ENCODE data around the gene RPL36.
"Not testable (repeated sequence)": the region's sequence is repeated elsewhere in the genome, so short reads cannot be mapped to it uniquely, and the experiment has no call there.

Gene RPL36

DNA sequence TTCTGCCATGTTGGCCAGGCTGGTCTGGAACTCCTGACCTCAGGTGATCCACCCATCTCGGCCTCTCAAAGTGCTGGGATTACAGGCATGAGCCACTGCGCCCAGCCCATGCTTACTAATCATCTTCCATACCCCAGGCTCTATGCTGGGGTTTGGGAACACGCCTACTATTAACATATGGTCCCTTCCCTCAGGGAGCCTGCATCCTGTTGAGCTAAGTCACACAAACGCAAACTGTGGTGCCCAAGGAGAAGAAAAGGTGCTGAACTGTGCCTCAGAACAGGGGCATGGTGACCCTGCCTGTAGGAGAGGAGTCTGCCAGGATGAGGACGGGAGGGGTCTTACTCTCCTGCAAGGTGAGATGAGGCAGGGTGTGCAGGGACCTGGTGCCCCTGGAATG is 15.4 kb upstream of the RPL36 start:
- no peak for DNase-seq (ENCODE audit: low read depth)

DNA sequence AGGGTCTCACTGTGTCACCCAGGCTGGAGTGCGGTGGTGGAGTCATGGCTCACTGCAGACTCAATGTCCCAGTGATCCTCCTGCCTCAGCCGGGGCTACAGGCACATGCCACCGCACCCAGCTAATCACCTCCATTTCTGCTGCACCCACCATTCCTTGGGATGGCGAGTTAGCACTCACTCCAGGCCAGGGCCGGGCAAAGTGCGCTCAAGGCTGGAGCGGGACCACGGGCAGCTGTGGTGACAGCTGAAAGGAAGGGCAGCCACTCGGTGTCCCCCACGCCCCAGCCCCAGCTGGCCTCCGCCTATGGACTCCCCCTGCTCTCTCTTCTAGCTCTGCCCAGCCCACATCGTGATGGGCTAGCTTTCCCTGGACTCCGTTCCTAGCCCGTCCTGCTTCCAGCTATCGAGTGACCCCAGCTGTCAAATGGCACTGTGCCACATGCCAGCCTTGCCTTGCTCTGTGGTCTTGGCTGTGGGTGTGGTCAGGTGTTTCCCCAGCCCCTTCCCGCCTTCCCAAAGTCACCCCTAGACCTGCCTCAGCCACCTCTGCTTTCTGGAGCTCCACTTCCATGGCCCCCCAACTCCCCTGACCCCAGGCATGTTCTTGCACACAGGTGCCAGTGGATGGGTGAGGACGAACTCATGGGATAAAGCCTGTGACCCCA is 13.9 kb upstream of the RPL36 start:
- no peak for DNase-seq (ENCODE audit: low read depth)

DNA sequence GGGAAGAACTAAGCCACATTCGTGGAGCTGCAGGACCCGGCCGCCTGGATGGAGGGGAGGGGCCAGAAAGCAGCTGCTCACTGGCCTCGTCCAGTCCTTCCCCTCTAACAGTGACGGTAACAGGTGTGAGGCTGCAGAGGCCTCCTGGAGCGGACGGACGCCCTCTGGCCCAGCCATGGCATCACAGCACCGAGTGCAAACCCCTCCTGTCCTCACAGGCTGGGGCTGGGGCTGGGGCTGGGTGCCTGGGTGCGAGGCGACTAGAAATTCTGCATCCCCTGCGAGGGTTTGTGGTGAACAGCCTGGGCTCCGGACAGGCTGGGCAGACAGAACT is 13.4 kb upstream of the RPL36 start:
- DNase-seq (ENCODE audit: low read depth), result no peak

DNA sequence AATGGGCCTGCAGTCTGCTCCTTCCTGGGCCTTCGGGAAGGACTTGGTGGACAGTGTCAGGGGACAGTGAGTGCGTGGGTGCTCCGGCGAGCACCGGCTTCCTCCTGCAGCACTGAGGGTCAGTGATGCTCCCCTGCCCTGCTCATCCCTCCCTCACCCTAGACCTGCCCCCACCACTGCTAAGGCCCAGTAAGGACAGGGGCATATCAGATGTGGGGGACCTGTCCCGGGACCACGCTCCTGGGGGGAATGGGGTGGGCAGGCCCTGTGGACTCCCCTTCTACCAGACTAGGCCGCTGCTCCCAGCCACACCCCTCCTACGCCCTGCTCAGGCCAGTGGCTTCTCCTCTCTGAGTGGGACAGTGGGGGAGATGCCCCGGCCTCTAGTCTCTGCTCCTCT is 13.0 kb upstream of the RPL36 start:
- DNase-seq (ENCODE audit: low read depth), result no peak

DNA sequence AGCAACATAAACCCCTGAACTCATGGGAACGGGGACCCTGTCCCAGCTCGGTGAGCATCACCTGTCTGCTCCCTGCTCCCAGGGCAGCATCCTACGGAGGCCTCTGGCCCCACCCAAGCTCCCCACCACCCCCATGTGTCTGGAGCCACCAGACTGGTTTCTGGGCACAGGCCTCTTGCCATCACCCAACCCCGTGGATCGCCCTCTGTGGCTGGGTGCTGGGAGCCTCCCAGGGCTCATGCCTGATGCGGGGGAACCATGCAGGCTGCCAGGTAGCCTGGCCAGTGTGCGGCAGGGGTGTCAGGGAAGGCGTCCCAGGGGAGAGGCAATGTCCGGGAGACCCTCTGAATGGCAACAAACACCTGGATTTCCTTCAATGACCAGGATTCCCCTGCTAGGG is 12.5 kb upstream of the RPL36 start:
- no peak for DNase-seq (ENCODE audit: low read depth)

DNA sequence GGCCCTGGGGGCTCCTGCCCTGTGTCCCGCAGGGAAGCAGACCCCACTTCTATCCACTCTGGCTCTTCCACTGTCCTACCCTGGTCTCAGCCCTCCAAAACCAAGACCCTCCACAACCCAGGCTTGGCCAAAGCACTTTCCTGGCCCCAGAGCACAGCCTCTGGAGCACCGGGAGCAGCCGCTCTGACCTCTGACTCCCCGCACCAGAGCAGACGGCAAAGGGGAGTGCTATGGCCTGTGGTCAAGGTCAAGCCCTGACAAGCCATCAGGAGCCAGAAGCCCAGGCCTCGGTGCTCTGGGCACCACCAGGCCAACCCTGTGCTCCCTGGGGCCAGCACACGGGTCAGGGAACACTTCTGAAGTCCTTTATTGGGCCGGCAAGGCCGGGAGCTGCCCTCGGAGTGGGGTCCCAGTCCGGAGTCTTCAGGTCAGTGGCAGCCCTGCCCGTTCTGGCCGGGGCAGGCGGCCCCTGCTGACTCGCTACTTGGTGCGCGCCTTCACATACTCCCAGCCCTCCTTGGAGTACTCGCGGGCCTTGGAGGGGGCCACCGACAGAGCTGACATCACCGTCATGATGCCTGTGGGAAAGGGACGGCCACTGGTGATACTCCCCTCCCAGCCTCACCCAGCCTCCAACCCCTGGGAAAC is 11.9 kb upstream of the RPL36 start:
- DNase-seq (ENCODE audit: low read depth), result no peak

DNA sequence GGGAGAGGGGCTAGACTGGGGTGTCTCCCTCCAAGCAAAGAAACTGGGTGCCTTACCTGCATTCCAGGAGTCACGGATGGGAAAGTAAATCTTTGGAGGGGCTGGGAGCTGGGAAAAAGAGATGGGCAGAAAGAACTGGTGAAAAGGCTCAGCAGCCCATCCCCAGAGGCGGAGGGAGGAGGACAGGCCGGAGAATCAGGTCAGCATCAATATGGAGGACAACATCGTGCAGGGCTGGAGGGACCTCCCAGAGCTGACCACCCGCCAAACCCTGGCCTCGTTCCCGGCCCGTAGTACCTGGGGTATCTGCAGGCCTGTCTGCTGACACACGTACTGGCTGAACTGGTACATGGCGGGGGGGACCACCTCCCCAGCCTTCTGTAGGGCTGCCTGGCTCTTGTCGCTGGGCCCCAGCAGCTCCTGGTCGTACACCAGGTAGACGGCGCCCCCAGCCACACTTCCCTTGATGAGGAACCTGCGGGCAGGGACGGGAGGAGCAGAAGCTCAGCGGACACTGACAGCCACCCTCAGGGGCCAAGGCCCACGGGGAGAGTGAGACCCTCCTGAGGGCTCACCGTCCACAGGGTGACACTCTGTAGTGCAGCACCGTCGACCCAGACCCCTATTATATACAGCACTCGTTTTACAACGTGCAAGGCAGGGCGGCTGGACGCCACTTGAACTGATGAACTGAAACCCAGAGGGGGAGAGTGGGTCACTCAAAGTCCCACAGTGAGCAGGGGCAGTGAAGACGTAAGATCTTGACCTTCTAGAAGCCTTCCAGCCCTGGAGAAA is 10.6 kb upstream of the RPL36 start:
- DNase-seq (ENCODE audit: low read depth), result no peak

DNA sequence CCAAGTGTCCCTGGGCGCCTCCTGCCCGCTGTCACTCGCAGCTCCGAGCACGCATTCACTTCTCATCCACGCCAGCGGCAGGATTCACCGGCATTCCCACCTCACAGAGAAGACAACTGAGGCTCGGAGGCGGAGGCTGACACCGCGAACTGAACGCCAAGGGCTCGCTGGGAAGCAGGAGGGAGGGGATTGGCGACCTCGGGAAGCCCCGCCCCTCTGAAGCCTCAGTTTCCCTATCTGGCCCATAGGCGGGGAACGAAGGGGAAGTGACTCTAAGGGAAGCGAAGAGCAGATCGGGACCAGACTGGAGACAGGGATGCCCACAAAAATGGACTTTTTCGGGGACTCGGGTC is 10.0 kb upstream of the RPL36 start:
- DNase-seq (ENCODE audit: low read depth), result no peak

DNA sequence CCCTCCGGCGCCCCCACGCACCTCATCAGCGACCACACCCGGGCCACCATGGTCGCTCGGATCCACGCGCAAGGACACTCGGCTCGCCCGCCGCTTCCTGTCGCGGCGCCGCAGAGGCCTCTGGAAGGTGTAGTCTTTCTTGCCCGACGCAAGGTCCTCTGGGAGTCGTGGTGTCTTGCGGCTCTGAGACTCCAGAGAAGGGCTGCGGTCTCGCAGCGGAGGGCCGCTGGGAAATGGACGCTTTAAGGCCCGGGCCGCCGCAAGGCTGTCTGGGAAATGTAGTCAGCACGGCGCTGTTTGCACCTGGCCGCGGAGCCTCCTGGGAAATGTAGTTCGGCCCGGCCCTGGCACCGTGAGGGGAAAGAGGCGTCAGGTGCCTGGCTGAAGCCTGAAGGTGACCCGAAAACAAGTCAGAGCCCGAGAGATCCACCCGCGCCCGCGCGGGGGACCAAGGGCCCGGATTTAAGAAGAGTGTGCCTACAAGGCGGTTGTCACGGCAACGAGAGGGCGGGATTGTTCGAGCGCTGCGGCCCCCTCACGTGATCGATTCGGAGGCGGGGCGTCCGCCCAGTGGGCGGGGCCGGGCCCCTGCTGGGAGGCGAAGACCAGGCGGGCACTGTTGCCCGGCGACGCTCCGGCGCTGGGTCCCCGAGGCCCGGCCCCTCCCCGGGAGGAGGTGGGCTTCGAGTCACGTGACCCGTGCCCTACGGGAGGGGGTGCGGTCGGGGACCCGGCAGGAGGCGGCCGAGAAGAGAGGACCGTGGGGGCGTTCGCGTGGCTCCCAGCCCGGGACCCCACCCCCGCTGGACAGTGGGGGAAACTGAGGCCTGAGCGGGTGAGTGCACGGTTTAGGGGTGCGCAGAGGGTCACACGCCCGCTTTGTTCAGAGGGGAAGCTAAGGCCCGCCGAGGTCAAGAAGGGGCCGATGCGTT is 9.4 kb upstream of the RPL36 start, which contains the start of the genes HSD11B1L and MICOS13:
Gene HSD11B1L (plus strand): TSS at position 591 of the 932 bp plus-strand sequence. CDS start 3,806 bp downstream, outside the sequence.
Gene MICOS13 (minus strand): TSS at position 80 of the 932 bp plus-strand sequence. CDS start 30 bp downstream, at position 50.
- DNase-seq (ENCODE audit: low read depth), result peak; percentile 98

DNA sequence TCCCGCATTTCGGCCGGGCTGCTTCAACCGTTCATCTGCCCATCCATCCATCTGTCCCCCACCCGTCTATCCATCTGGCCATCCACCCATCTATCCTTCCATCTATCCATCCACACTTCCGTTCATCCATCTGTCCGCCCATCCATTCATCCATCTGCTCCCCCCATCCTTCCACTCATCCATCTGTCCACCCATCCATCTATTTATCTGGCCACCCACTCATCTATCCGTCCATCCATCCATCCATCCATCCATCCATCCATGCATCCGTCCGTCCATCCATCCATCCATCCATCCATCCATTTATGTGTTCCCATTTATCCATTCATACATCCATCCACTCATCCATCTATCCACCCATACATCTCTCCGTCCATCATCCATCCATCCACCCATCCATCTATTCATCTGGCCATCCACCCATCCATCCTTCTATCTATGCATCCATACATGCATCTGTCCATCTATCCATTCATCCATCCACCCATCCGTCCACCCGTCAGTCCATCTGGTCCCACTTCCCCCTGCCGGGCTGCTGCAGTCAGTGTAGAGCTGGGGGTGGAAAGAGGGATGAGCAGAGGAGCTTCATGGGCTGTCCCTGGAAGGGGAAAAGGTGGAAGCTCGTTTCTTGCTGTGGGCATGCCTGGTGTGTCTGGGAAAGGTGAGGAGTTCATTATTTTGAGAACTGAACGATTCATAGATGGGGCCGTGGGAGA is 8.5 kb upstream of the RPL36 start:
- DNase-seq (ENCODE audit: low read depth), result no peak

DNA sequence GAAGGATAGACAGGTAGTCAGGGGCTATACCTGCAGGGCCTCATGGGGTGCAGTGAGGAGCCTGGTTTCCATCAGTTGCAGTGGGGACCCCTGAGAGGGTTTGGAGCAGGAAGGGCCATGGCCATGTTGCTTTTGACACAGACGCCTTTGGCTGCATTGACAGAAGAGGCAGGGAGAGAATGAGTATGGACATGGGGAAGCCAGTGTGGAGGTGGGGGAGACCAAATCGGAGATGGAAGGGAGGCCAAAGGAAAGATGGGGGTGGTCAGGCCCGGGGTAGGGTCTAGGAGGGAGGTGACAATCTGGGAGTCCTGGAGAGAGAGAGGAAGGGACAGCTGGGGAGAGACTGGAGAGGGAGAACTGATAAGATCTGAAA is 8.0 kb upstream of the RPL36 start:
- no peak for DNase-seq (ENCODE audit: low read depth)

DNA sequence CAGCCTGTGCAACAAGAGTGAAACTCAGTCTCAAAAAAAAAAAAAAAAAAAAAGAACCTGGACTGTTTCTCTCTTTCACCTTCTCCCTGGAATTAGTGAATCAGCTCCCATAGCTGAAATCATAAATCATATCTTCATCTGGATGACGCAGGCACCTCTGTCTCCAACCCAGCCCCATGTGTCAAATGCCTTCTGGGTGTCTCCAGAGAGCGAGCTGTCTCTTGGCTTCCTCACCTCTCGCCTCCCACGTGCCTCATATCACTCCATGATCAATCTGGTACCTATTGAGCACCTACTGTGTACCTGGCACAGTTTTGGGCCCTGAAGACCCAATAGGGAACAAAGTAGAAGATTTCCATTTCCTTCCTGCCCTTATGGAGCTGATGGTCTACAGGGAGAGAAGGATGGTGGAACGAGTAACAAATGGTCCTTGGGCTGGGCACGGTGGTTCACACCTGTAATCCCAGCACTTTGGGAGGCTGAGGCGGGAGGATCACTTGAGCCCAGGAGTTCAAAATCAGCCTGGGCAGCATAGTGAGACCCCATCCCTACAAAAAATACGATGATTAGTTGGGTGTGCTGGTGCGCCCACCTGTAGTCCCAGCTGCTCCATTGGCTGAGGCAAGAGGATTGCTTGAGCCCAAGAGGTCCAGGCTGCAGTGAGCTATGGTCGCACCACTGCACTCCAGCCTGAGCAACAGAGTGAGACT is 6.8 kb upstream of the RPL36 start:
- no peak for DNase-seq (ENCODE audit: low read depth)

DNA sequence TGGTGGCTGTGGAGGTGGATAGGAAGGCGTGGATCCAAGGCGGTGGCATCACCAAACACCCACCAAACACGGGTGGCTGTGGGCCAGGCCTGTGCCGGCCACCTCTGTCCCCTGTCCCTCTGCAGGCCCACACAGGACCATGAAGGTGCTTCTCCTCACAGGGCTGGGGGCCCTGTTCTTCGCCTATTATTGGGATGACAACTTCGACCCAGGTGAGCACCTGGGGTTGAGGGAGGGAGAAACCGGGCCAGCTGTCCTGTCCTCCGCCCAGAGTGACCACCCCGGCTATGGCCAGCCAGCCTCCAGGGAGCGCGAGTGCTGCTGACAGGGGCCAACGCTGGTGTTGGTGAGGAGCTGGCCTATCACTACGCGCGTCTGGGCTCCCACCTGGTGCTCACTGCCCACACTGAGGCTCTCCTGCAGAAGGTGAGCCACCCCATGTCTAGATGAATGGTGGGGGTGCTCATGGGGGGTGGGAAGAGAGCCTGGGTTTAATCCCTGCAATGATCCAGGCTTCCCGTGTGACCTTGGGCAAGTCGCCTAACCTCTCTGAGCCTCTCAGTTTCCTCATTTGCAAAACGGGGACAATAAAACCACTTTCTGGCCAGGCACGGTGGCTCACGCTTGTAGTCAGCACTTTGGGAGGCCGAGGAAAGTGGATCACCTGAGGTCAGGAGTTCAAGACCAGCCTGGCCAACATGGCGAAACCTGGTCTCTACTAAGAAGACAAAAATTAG is 5.2 kb upstream of the RPL36 start:
- no peak for DNase-seq (ENCODE audit: low read depth)

DNA sequence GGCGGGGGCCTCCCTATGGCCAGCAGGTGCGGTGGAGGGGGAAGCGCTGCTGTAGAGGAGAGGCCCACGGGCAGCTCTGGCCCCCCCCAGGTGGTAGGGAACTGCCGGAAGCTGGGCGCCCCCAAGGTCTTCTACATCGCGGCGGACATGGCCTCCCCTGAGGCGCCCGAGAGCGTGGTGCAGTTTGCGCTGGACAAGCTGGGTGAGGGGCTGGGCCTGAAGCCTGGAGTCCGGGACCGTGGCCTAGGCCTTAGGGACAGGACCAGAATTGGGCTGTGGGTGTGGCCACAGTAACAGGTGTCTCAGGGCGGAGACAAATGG is 3.8 kb upstream of the RPL36 start:
- no peak for DNase-seq (ENCODE audit: low read depth)

DNA sequence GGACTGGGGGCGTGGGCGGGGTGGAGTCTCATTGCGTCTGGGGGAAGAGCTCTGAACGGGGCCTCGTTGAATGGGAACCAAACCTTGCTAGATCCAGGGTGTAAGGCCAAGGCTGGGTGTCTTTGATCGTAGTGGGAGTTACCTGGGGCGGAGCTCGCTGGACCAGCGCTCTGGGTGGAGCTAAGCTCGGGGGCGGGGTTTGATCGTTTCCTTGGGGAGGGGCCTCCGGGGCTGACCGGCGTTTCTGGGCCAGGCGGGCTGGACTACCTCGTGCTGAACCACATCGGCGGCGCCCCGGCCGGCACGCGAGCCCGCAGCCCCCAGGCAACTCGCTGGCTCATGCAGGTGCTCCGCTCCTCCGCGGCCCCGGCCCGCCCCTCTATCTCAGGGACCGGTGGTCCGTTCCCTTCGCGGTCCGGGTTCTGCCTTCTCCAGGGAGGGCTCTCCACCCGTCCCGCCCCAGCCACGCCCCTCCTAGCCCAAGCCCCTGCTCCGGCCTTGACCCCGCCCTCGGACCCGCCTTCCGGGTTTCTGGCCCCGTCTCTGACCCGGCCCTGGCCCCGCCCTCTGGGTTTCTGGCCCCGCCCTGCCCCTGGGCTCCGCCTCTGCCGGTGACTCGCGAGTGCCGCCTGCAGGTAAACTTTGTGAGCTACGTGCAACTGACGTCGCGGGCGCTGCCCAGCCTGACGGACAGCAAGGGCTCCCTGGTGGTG is 3.3 kb upstream of the RPL36 start:
- peak; percentile 89 for DNase-seq (ENCODE audit: low read depth)

DNA sequence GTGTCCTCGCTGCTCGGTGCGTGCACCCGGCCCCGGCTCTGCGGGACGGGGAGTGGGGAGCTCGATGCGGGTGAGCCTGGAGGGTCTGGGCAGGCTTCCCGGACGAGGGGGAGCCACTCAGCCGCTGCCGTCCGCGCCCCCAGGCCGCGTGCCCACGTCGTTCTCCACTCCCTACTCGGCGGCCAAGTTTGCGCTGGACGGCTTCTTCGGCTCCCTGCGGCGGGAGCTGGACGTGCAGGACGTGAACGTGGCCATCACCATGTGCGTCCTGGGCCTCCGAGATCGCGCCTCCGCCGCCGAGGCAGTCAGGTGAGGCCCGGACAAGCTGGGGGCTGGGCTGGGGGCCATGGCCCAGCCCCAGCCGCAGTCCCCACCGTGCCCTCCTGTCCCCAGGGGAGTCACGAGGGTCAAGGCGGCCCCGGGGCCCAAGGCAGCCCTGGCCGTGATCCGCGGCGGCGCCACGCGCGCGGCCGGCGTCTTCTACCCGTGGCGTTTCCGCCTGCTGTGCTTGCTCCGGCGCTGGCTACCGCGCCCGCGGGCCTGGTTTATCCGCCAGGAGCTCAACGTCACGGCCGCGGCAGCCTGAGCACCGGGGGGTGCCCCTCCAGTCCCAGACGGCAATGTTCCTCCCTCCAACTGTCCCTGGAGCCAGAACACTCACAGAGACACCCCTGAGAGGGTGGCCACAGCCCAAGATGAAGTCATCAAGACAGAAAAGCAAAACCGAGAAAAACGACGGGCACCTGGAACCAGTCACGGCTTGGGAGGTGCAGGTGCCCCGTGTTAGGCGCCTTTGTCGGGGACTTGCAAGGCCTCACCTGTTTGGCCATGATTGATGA is 2.5 kb upstream of the RPL36 start:
- DNase-seq (ENCODE audit: low read depth), result no peak

DNA sequence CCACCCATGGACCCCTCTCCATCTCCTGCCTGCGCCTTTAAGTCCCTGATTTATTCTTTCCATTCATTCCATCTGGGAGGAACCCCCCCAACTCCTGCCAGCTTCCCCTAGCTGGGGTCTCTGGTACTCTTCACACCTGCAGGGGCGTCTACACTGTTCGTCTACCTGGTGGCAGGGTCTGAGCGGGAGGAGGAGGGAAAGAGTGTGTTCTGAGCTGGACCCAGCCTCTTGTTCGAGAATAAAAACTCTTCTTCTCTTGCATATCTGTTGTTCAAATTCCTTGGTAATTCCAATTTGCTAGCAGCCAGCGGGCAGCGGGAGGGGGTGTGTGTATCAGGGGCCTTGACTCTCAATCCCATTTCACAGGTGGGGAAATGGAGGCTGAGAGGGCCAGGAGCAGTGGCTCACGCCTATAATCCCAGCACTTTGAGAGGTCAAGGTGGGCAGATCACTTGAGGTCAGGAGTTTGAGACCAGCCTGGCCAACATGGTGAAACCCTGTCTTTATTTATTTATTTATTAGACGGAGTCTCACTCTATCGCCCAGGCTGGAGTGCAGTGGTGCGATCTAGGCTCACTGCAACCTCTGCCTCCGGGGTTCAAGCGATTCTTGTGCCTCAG is 1.7 kb upstream of the RPL36 start:
- DNase-seq (ENCODE audit: low read depth), result not testable (repeated sequence)

Measured in fibroblast of the conjunctiva (primary cell).